Small intestine (tissue), 7 donors: Measurements from ENCODE around the gene ACAP2. TPM values are rescaled to one million over a fixed set of nuclear protein-coding genes. Genes with fewer than 3 reads are reported as not detected.
"Not testable (repeated sequence)": the region's sequence is repeated elsewhere in the genome, so short reads cannot be mapped to it uniquely, and the experiment has no call there.

Experiments
- DNase-seq, 2 donors: peaks; one replicate each; pipeline versions ENCODE4 v3.0.0 to v3.0.0-alpha.2; 2013
- FAIRE-seq: peaks from 2 replicates; lab custom pipeline; 2012; peaks lifted over from hg19 to GRCh38; lab: Jason Lieb, UNC
- H3K27ac ChIP-seq, 3 donors: one replicate each; pipeline ENCODE4 v1.5.1; 2013; ENCODE audit warnings: low read length in 2 of 3, mild to moderate bottlenecking in 2 of 3, control low read depth in 1 of 3, inconsistent platforms in 1 of 3, low read depth in 1 of 3, moderate library complexity in 1 of 3
- H3K27me3 ChIP-seq, 3 donors: one replicate each; pipeline ENCODE4 v1.6.1; 2013; ENCODE audit warnings: low read length in 3 of 3, inconsistent platforms in 1 of 3; ENCODE audit not compliant: control insufficient read depth in 3 of 3, insufficient read depth in 3 of 3
- H3K36me3 ChIP-seq, 3 donors: one replicate each; pipeline ENCODE4 v1.6.1; 2013; ENCODE audit warnings: low read length in 3 of 3, inconsistent platforms in 1 of 3, low read depth in 1 of 3, mild to moderate bottlenecking in 1 of 3, moderate library complexity in 1 of 3; ENCODE audit not compliant: control insufficient read depth in 3 of 3, insufficient read depth in 2 of 3
- H3K4me1 ChIP-seq, 3 donors: one replicate each; pipeline ENCODE4 v1.6.1; 2013; ENCODE audit warnings: low read length in 2 of 3, inconsistent platforms in 1 of 3, low read depth in 1 of 3, mild to moderate bottlenecking in 1 of 3, moderate library complexity in 1 of 3; ENCODE audit not compliant: control insufficient read depth in 3 of 3, insufficient read depth in 2 of 3
- H3K4me3 ChIP-seq, 3 donors: one replicate each; pipeline ENCODE4 v1.5.1; 2013; ENCODE audit warnings: low read length in 3 of 3, control low read depth in 1 of 3, inconsistent platforms in 1 of 3, low read depth in 1 of 3, mild to moderate bottlenecking in 1 of 3, moderate library complexity in 1 of 3
- H3K9me3 ChIP-seq, 2 donors: one replicate each; pipeline ENCODE4 v1.6.1; 2013; ENCODE audit warnings: low read depth in 1 of 2, low read length in 1 of 2; ENCODE audit not compliant: control insufficient read depth in 2 of 2, insufficient read depth in 1 of 2
- WGBS, 3 donors: extraction: QIAGEN DNeasy Blood & Tissue Kit; methylation state at CpG; one replicate each; pipeline ENCODE4 v1.1.7; 2013; 5-methylcytosine and 5-hydroxymethylcytosine counted together
- polyA plus RNA-seq, 4 donors: library from polyadenylated mRNA; stranded (reverse) in 3 of 4; unstranded in 1 of 4; fragments of 200-250 nt in 3 of 4; fragments of 120-200 nt in 1 of 4; gene quantifications; one replicate each; pipeline versions ENCODE4 v1.2.1 to v1.2.3, GENCODE V29; 2013
- donor health status: healthy with polysubstance abuse.
- donor health status: control.
- donor health status: control.
- donor health status: Bipolar disorder and iron deficiency.
- donor health status: healthy.

Gene ACAP2
- polyA plus RNA-seq, 4 donors, result 9.2 to 30.5 (median 10.3) TPM

- H3K4me3 ChIP-seq, FAIRE-seq, H3K27me3 ChIP-seq, H3K36me3 ChIP-seq, H3K4me1 ChIP-seq, H3K9me3 ChIP-seq, H3K27ac ChIP-seq: not testable (repeated sequence)
- peak in 1 of 2 donors; percentile 52 for DNase-seq
- 38 to 77% (median 68%) methylated on average over 6 of the region's 6 CpGs for WGBS, 3 donors
These were observed 20.1 kb upstream of the ACAP2 start for GRCh38 chr3:195462922-195463321.

- DNase-seq (no peak), FAIRE-seq (no peak)
- H3K9me3 ChIP-seq, result no peaks in the 10 kb centered on the region
- no peak overlapping the region for H3K27ac ChIP-seq
- 47 to 80% (median 73%) methylated on average over 3 of the region's 3 CpGs for WGBS, 3 donors
- H3K36me3 ChIP-seq, result no peaks in the 10 kb centered on the region
- H3K27me3 ChIP-seq, result no peaks in the 10 kb centered on the region
- H3K4me3 ChIP-seq, result no peak overlapping the region
- H3K4me1 ChIP-seq, result no peaks in the 10 kb centered on the region
These were observed 19.4 kb upstream of the ACAP2 start for GRCh38 chr3:195462308-195462610.

- FAIRE-seq (no peak), DNase-seq (peak in 1 of 2 donors; percentile 57)
- WGBS, 3 donors, result 11 to 46% (median 21%) methylated on average over 7 of the region's 7 CpGs
- Histone ChIP-seq H3K4me3 (no peak overlapping the region), H3K27me3 (no peaks in the 10 kb centered on the region), H3K9me3 (no peaks in the 10 kb centered on the region), H3K27ac (no peak overlapping the region), H3K4me1 (no peaks in the 10 kb centered on the region), H3K36me3 (no peaks in the 10 kb centered on the region)
These were observed 18.9 kb upstream of the ACAP2 start for GRCh38 chr3:195461594-195462307.

GRCh38 chr3:195460091-195460713, 17.4 kb upstream of the ACAP2 start:
- DNase-seq, result no peak
- 93 to 96% (median 94%) methylated on average over 2 of the region's 2 CpGs for WGBS, 3 donors
- no peaks in the 10 kb centered on the region for H3K9me3 ChIP-seq
- H3K27me3 ChIP-seq, result no peaks in the 10 kb centered on the region
- no peaks in the 10 kb centered on the region for H3K4me1 ChIP-seq
- H3K36me3 ChIP-seq, result no peaks in the 10 kb centered on the region
- no peak overlapping the region for H3K4me3 ChIP-seq
- no peak overlapping the region for H3K27ac ChIP-seq
- FAIRE-seq, result no peak

GRCh38 chr3:195458316-195458717, 15.5 kb upstream of the ACAP2 start:
- no peaks in the 10 kb centered on the region for H3K9me3 ChIP-seq
- no peaks in the 10 kb centered on the region for H3K27me3 ChIP-seq
- H3K27ac ChIP-seq, result peak overlapping the region; percentile 11 to 30 (median 23)
- H3K4me3 ChIP-seq, result no peak overlapping the region
- FAIRE-seq (no peak), DNase-seq (peak; percentile 53 to 80)
- H3K36me3 ChIP-seq, result no peaks in the 10 kb centered on the region
- peaks cover 0 to 4% (median 0%) of the 10 kb centered on the region in 3 donors for H3K4me1 ChIP-seq
- 0 to 17% (median 2%) methylated on average over 2 of the region's 2 CpGs for WGBS, 3 donors

GRCh38 chr3:195455789-195456188, 13.0 kb upstream of the ACAP2 start:
- no peak for DNase-seq
- FAIRE-seq, result no peak
- H3K27me3 ChIP-seq, result no peaks in the 10 kb centered on the region
- H3K9me3 ChIP-seq, result no peaks in the 10 kb centered on the region
- WGBS, 3 donors, result 88 to 93% (median 90%) methylated on average over 7 of the region's 7 CpGs
- no peak overlapping the region for H3K27ac ChIP-seq
- no peak overlapping the region for H3K4me3 ChIP-seq
- no peaks in the 10 kb centered on the region for H3K36me3 ChIP-seq
- H3K4me1 ChIP-seq, result peaks cover 0 to 4% (median 0%) of the 10 kb centered on the region in 3 donors

- no peaks in the 10 kb centered on the region for H3K9me3 ChIP-seq
- no peak for FAIRE-seq
- WGBS, 3 donors, result 10 to 58% (median 43%) methylated on average over 3 of the region's 3 CpGs
- H3K27me3 ChIP-seq, result no peaks in the 10 kb centered on the region
- H3K4me3 ChIP-seq, result no peak overlapping the region
- no peak overlapping the region for H3K27ac ChIP-seq
- peaks cover 0 to 4% (median 0%) of the 10 kb centered on the region in 3 donors for H3K4me1 ChIP-seq
- DNase-seq, result peak; percentile 16 to 42
- no peaks in the 10 kb centered on the region for H3K36me3 ChIP-seq
These were observed 10.4 kb upstream of the ACAP2 start for GRCh38 chr3:195453236-195453635.

GRCh38 chr3:195451373-195452015, 8.7 kb upstream of the ACAP2 start:
- Histone ChIP-seq H3K27me3 (no peaks in the 10 kb centered on the region), H3K27ac (no peak overlapping the region), H3K9me3 (no peaks in the 10 kb centered on the region), H3K4me1 (peaks cover 0 to 6% (median 4%) of the 10 kb centered on the region in 3 donors), H3K36me3 (no peaks in the 10 kb centered on the region), H3K4me3 (no peak overlapping the region)
- FAIRE-seq (no peak), DNase-seq (no peak)
- 91 to 93% (median 92%) methylated on average over 6 of the region's 6 CpGs for WGBS, 3 donors
